ENCODE measurements around the gene GALNT7.
A peak's percentile ranks its signal among the peaks of the same experiment; 100 is the strongest.

Gene GALNT7

DNA sequence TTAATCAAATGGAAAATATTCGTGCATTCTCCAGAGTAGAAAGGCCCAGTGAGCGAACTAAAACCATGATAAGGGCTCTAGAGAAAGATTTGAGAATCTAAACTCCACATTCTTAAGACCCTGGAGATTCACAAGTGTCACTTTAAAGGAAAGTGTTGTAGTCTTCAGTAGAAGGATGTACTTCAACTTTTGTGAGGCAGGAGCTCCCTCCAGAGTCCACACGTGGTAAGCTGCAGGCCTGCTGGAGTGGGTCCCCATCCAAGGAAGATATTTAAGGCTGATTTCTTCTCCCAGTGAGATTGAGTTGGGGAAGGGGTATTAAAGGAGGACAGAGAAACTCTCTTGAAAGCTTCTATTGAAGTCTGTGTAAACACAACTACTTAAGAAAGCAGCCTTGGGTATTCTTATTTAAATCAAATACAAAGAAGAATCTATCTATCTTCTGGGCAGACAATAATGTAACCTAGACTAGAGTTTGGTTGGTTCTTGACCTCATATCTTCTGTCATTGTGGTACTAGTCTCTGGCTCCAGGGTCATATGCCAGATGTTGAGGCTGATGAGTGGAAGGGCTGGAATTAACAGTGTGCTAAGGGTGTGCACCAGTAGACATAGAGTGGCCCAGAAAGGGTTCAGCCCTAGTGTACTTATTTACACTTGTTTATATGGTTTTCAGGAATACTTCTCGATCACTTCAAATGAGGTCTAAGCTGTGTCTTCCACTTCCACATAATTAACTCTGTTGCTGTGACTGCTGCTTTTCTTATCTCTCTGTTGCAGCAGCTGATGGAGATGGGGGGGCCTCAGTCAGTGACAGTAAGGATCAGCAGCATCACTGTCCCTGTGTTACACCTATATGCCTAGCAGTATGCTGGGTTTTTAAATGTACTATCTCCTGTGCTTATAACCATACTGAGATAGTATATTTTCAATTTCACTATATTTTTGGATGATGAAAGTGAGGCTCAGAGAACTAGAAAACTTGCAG lies 89.4 kb downstream of the GALNT7 start:
- DNase-seq (ENCODE audit: extremely low spot score, insufficient read length, low read depth) (peak; percentile 11), FAIRE-seq (peak; percentile 88)

DNA sequence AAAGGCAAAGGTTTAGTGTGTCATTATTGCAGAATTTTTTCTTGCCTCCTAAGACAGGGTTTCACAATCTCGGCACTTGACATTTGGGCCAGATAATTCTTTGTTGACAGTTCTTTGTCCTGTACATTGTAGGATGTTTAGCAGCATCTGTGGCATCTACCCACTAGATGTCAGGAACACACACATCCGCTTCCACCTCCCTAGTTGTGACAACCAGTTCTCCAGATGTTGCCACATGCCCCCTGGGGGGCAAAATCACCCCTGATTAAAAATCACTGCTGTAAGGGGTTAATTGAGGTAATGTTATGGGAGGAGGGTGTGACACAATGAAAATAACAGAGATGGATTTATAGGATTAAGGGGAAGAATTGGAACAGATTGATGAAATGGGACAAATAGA lies 90.3 kb downstream of the GALNT7 start:
- no peak for DNase-seq (ENCODE audit: extremely low spot score, insufficient read length, low read depth)
- no peak for FAIRE-seq

DNA sequence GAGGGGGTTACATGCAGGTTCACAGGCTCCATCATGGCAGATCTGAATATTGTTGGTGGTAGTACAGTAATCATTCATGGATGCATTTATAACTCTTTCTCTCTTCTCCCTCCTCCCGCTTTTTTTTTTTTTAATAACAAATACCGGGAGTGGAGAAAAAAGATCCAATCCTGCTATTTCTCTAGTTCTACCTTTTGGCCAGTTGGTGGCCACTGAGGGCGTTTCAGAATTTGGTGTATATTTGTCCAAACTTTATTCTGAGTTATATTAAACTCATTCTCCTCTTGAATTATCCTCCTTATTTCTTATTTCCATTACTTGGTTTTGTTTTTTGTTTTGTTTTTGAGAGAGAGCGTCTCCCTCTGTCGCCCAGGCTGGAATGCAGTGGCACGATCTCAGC lies 90.7 kb downstream of the GALNT7 start:
- FAIRE-seq, result no peak
- DNase-seq (ENCODE audit: extremely low spot score, insufficient read length, low read depth), result no peak

DNA sequence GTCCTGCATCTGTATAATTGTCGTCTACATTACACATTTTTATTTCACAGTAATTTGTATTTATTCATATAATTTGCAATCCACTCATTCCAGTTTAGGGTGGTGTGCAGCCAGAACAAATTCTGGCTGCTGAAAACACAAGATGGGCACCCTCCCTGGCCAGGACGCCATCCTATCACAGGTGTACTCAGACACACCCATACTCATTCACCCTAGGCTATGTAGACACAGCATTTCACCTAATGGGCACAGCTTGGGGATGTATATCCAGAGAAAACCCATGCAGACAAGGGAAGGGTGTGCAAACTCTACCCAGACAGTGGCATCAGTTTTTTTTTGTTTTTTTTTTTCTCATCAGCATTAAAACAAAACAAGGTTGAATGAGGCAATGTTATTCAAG lies 92.4 kb downstream of the GALNT7 start:
- FAIRE-seq, result no peak

DNA sequence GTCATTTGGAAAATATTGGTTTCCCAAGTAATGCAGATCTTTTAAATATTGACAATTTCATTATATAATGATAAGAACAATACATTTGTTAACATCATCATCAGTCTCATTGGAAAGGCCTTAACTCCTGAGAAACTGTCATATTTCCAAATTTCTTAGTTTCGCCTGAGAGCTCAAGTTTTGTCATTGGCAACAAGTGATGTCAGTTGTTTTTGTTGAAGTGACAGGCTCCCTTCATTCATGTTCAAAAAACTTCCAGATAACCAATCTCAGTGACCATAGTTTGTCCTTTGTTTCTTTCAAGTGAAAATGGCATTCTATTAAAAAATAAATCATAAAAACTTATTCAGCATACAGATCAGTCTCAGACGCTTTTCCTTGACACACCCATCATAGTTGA lies 93.8 kb downstream of the GALNT7 start:
- DNase-seq (ENCODE audit: extremely low spot score, insufficient read length, low read depth) (no peak), FAIRE-seq (no peak)

More for the DNA sequence above, 92.4 kb downstream of the GALNT7 start:
- no peak for DNase-seq (ENCODE audit: extremely low spot score, insufficient read length, low read depth)

DNA sequence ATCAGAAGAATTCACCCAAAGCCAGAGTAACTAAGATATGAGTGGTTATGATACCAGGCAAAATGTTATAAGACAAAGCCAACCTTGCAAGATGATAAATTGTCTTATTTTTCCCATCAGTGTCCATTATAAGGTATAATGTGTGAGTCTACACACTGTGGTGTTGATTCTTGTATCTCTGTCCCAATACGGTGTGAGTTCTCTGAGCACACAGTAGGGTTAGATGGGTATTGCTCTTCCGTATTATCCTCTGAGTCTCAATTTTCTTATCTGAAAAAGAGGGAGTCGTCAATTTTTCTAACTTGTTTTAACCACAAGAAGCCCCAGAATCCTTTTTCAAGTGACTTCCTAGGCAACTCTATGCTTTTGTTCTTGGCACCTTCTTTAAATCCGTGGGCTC lies 95.6 kb downstream of the GALNT7 start:
- FAIRE-seq (no peak), DNase-seq (ENCODE audit: extremely low spot score, insufficient read length, low read depth) (no peak)

DNA sequence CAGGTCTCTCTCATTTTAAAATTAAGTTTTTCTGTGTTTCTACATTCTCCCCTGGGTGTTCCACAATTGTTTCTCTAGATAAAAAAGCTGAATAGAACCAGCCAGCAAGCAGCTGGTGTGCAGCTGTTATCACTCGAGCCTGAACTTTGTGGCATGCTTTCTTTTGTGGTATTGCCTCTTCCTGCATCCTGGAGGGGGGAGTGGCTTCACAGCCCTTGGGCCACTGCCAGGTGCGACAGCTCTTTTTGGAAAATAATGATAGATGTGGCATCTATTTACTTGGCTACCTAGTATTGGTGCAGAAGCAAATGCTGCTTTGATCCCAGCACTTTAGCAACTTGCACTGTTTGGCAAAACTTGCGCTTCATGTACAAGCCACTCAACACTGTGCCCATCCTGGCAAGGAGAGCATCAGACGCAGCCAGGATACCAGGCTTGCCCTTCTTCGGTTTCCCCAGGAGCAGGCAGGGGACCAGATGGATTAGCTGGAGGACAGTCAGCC lies 96.1 kb downstream of the GALNT7 start:
- peak; percentile 31 for FAIRE-seq
- no peak for DNase-seq (ENCODE audit: extremely low spot score, insufficient read length, low read depth)

DNA sequence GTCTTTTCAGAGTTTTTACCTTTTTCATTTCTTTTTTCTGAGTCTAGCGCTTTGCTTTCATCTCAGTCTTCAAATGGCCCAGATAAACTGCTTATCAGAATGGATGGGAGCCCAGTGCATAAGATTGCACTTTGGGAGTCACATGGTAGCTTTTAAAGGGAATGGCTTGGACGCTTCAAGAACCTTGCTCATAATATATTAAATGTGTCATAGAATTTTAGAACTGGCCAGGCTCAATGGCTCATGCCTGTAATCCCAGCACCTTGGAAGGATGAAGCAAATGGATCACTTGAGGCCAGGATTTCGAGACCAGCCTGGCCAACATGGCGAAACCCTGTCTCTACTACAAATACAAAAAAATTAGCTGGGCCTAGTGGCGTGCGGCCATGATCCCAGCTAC lies 97.1 kb downstream of the GALNT7 start:
- FAIRE-seq (no peak), DNase-seq (ENCODE audit: extremely low spot score, insufficient read length, low read depth) (no peak)

DNA sequence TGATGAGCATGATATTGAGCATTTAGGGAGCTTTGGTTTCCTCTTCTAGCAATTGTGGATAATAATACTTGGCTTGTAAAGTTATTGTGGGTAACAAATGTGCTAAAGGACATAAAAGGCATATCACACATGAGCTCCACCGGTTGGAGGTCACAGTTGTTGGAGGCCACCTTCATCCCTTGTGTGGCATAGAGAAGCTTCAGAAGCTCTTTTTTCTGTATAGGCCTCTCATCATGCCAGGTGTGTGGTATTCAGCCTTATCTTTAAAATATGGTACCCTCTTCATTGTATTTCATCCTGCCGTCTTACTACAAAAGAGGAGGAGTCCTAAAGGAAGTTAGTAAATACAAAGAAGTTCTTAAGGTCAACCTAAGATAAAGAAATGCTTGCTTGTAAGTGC lies 99.1 kb downstream of the GALNT7 start:
- no peak for FAIRE-seq
- DNase-seq (ENCODE audit: extremely low spot score, insufficient read length, low read depth), result no peak

DNA sequence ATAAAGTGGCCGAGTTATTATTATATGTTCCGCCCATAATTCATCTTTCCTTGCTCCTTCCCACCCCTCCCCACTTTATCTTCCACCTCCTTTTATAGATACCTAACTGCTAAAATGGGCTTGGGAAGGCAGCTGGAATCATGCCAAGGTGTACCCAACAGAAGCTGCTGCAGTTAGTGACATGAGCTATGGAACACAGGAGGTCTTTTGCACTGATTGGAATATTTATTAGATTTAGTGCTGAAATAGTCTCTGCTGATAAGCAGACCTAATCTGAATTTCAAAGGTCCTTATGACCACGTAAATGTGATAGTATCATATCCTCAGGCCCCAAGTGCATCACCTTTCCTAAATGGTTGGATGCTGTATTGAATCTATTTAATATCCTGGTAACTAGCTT lies 100.7 kb downstream of the GALNT7 start:
- FAIRE-seq (no peak), DNase-seq (ENCODE audit: extremely low spot score, insufficient read length, low read depth) (no peak)

DNA sequence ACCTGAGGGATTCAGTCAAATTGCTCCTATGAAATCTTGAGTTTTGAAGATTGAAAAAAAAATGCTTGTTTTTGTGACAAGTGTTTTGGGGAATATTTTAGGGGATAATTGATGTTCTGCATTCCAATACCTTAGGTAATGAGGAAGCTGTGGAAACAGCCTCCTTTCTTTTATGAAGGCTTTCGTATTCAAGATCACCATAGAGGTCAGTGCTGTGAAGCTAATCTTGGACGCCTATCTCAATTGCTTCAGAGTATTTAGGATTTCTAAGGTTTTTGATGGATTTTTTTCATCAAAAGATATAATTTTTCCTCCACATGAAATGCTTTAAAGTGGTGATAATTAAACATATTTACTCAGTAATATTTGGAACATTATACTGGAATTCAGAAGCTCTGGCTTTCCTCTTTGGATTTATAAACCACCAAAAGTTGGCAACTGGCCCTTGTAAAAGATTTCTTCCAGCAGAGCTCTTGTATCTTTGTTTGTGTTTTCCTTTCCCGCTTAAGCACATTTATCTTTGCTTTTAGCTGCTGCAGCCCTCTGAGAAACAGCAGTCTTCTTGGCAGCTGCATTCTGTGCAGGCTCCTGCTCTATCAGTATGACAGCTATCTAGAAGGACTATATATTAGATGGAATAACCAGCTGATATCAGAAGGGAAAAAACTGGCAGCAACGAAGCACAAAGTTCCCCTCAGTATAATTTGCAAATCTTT lies 101.9 kb downstream of the GALNT7 start:
- DNase-seq (ENCODE audit: extremely low spot score, insufficient read length, low read depth) (no peak), FAIRE-seq (no peak)

DNA sequence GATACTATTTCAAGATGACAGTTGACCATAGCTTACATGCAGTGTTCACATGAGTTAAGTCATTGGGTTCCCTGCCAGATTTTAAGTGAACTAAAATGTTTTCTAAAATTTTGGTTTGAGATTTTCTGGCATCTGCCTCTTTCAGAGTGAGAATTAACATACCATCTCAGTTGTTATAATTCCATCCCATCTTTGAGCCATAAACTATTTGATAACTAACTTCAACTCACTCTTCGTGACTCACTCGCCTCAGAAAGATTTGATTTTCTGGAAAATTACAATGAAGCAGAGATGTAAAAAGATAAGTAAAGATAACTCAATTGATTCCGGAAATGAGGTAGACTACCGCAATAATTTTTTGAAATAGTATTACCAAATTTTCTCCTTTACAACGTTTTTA lies 103.7 kb downstream of the GALNT7 start:
- DNase-seq (ENCODE audit: extremely low spot score, insufficient read length, low read depth), result no peak
- no peak for FAIRE-seq

DNA sequence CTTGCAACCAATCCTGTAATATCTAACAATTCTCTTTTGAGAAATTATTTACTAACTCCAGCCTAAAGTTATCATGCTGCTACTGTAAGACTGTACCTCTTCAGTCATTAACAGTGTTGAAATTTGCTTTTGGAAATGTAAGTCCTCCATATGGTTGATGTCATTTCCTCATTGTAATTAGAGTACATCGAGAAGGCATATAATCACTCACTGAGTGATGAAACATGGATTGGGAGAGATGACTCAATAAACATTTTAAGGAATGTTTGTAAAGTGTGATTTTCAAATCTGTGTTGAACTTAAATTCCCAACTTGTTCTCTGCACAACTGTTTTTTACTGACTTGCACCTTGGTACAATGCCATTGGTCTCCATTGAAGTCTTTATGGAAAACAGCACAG lies 104.4 kb downstream of the GALNT7 start:
- no peak for DNase-seq (ENCODE audit: extremely low spot score, insufficient read length, low read depth)
- no peak for FAIRE-seq

DNA sequence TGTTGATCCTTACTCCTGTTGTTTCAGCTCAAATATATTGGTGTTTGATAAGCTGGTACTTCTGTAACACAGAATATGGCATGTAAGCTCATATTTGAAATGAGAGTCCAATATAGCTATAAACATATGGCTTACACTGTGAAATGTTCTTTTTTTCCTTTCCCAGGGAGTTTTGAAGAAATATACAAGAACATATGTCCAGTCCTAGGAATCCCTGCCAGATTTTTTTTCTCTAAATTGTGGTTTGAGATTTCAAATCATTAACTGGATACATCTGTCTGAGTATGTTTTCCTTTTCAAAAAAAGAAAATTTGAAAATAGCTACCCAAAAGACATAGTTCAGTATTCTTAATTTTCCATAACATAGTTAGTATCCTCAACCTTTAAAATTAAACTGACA lies 105.3 kb downstream of the GALNT7 start:
- FAIRE-seq (no peak), DNase-seq (ENCODE audit: extremely low spot score, insufficient read length, low read depth) (no peak)

DNA sequence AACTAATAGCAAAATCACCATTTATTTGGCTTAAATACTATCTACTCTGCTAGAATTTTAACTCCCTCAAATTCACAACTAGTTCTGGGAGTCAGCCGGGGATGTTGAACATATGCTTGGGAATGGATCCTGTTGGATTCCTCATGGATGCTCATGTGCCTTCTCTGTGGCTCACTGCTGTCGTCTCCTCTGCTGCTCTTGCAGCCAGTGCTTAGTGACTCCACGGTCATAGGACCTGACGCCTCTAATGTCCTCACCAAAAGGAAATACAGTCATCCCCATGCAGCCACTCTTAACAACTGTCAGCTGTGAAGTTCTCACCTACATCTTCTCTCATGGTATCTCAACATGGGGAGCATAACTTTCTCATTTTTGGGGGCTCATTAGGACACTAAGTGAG lies 106.1 kb downstream of the GALNT7 start:
- no peak for FAIRE-seq
- no peak for DNase-seq (ENCODE audit: extremely low spot score, insufficient read length, low read depth)

DNA sequence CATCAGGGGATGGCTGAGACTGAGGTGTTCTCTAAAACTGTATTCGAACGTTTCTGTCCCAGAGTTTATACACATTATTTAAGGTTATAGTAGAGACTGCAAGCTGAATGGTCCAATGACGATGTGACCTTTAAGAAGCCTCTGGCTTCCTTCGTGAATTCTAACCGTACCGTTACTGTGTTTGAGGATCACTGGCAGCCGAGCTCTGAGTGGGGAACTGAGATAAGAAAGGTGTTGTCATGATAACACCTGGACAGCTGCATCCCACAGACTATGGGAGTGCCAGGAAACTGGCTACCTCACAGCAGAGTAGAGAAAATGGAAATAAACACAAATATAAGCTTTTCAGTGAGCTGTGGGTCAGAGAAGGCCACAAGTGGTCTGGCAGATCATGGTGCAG lies 106.5 kb downstream of the GALNT7 start:
- FAIRE-seq, result no peak
- DNase-seq (ENCODE audit: extremely low spot score, insufficient read length, low read depth), result no peak

DNA sequence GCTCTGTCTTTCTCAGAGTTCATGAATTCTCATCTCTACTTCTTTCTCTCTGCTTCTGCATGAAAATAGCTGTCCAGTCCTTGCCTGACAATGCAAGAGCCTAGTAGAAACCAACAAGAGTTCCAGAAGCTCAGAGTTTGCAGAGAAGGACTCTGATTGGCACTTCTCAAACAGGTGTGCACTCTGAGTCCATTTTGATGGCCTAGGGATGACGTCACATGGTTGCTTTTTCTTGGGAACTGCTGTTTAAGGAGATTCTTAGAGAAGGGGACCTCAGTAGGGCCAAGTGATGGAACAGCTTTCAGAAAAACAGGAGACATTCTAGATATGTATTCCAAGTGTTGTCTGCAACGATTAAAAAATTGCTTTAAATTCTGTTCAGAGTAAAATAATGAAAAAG lies 108.7 kb downstream of the GALNT7 start:
- no peak for DNase-seq (ENCODE audit: extremely low spot score, insufficient read length, low read depth)
- FAIRE-seq, result no peak

DNA sequence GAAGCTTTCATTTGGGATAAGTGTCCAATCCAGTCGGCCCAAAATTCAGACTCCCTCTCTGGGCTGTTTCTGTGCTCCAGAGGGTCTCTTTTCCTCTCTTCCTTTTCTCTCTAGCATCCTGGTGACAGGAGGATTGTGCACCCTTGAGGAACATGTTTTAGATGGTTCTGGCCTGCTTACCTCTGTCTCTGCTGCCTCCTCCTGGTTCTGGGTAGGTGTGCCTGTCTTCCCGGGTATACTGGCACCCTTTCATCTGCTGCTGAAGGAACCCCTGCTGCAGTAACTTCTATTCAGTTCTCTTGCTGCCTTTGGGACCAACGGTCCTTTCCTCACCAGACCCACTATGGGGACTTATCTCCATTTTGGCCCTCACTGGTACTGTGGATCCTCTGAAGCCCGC lies 112.4 kb downstream of the GALNT7 start:
- DNase-seq (ENCODE audit: extremely low spot score, insufficient read length, low read depth), result no peak
- FAIRE-seq, result no peak

DNA sequence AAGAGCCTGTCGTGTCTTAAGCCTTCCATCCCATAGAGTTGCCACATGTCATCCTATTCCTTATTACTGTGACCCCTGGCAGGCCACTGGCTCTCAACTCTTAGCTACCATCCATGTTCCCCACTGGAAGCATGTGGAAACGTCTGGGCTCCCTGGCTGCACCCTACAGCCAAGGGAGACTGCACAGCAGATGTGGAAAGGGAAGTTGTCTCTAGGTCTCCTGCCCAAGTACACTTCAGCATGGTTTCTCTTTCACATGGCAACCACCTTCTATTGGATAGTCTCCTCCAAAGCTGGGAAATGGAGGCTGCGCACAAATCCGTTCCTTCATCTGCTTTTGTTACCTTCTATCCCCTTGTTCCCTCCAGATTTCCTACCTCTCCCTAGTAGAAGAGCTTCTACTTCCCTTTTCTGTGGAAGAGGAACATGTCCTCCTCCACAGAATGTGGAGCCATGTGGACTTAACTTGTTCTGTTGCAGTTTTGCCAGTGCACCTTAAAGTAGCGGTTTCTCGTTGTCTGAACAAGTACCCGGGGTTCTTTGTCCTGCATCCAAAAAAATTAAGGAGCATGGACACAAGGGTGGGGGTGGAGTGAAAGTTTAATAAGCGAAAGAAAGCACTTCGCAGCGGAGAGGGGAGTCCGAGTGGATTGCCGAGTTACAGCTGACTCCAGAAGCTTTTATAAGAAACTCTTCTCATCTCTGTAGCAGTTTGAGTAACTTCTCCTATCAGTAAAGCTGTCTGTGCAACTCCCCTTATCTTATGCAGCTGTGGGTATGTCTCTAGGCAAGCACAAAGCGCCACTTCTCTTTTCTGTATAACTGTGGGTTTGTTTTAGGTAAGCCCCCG lies 113.0 kb downstream of the GALNT7 start:
- DNase-seq (ENCODE audit: extremely low spot score, insufficient read length, low read depth), result no peak
- peak; percentile 44 for FAIRE-seq

DNA sequence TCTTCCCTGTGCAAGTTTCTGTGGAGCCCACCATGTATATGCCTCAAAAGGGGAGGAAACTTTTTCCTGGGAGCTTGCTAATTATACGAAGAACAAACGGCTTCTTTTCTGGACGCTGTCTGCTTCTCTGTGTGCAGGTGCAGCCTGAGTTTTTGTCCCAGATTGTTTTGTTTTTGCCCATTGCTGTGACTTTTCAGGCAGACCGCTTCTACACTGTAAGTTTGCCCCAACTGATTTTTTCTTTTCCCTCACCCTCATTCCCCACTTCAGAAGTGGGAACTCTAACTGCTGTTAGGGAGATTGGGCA lies 113.6 kb downstream of the GALNT7 start:
- DNase-seq (ENCODE audit: extremely low spot score, insufficient read length, low read depth), result no peak
- no peak for FAIRE-seq

Measured in GM18507 (cell line).